HUES64 (cell line): Measurements from ENCODE around the gene SPATA1.

Experiments used
- H3K27ac ChIP-seq: 2 replicates; pipeline ENCODE4 v1.7.0; 2013; ENCODE audit warnings: low read depth, low read length, inconsistent platforms
- H3K27me3 ChIP-seq: 2 replicates; pipeline ENCODE4 v1.6.1; 2013; ENCODE audit warnings: mild to moderate bottlenecking, low read length; ENCODE audit not compliant: insufficient read depth
- H3K36me3 ChIP-seq: 2 replicates; pipeline ENCODE4 v1.6.1; 2013; ENCODE audit warnings: mild to moderate bottlenecking, low read length; ENCODE audit not compliant: insufficient read depth
- H3K4me1 ChIP-seq: 2 replicates; pipeline ENCODE4 v1.6.1; 2013; ENCODE audit warnings: mild to moderate bottlenecking, low read length, moderate library complexity; ENCODE audit not compliant: insufficient read depth
- H3K4me3 ChIP-seq: 2 replicates; pipeline ENCODE4 v1.5.1; 2013; ENCODE audit warnings: mild to moderate bottlenecking, low read length, moderate library complexity
- H3K9ac ChIP-seq: 2 replicates; pipeline ENCODE4 v1.6.1; 2013; ENCODE audit warnings: mild to moderate bottlenecking, low read depth, low read length
- H3K9me3 ChIP-seq: 2 replicates; pipeline ENCODE4 v1.6.1; 2013; ENCODE audit warnings: low read depth, low read length; ENCODE audit not compliant: insufficient read depth
- WGBS: fragments of 150-250, 120-280 bp; methylation state at CpG from one replicate; pipeline ENCODE4 v1.1.7; 2013; ENCODE audit warnings: missing lambda C conversion rate; 5-methylcytosine and 5-hydroxymethylcytosine counted together

SPATA1 gene

DNA sequence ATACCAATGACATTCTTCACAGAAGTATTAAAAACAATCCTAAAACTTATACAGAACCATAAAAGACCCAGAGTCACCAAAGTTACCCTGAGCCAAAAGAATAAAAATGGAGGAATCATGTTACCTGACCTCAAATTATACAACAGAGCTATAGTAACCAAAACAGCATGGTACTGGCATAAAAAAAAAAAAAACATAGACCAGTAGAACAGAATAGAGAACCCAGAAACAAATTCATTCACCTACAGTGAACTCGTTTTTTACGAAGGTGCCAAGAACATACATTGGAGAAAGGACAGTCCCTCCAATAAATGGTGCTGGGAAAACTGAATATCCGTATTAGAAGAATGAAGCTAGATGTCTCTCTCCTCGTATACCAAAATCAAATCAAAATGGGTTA is 2.8 kb downstream of the SPATA1 start:
- H3K9me3 ChIP-seq = peaks cover 6% of the 10 kb centered on the region; the same call in 1 of the 2 replicates
- H3K9ac ChIP-seq = no peak overlapping the region
- H3K27ac ChIP-seq = no peak overlapping the region
- H3K36me3 ChIP-seq = no peaks in the 10 kb centered on the region
- H3K4me1 ChIP-seq = peaks cover 18% of the 10 kb centered on the region
- H3K4me3 ChIP-seq = no peak overlapping the region
- WGBS = 90% methylated on average over 4 of the region's 4 CpGs
- H3K27me3 ChIP-seq = peaks cover 3% of the 10 kb centered on the region; the same call in 1 of the 2 replicates

DNA sequence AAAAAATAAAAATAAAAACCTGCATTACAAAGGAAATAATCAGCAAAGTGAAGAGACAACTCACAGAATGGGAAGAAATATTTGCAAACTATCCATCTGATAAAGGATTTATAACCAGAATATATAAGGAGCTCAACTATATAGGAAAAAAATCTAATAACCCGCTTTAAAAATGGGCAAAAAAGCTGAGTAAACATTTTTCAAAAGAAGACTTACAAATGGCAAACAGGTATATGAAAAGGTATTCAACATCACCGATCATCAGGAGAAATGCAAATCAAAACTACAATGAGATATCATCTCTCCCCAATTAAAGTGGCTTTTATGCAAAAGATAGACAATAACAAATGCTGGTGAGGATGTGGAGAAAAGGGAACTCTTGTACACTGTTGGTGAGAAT is 4.0 kb downstream of the SPATA1 start:
- Histone ChIP-seq H3K27me3 (no peaks in the 10 kb centered on the region), H3K4me3 (no peak overlapping the region), H3K9me3 (peaks cover 6% of the 10 kb centered on the region; the same call in 1 of the 2 replicates), H3K4me1 (peaks cover 8% of the 10 kb centered on the region; the same call in 1 of the 2 replicates), H3K9ac (no peak overlapping the region), H3K36me3 (no peaks in the 10 kb centered on the region), H3K27ac (no peak overlapping the region)
- WGBS = 83% methylated on average over 2 of the region's 2 CpGs

DNA sequence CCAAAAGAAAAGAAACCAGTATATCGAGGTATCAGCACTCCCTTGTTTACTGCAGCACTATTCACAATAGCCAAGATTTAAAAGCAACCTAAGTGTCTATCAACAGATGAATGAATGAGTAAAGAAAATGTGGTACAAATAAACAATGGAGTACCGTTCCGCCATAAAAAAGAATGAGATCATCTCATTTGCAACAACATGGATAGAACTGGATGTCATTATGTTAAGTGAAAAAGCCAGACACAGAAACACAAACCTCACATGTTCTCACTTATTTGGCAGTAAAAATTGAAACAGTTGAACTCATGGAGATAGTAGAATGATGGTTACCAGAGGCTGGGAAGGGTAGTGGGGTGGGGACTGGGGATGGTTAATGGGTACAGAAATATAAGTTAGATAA is 4.5 kb downstream of the SPATA1 start:
- Histone ChIP-seq H3K9ac (no peak overlapping the region), H3K4me3 (no peak overlapping the region), H3K27me3 (no peaks in the 10 kb centered on the region), H3K36me3 (no peaks in the 10 kb centered on the region), H3K9me3 (peaks cover 6% of the 10 kb centered on the region; the same call in 1 of the 2 replicates), H3K4me1 (peaks cover 8% of the 10 kb centered on the region; the same call in 1 of the 2 replicates), H3K27ac (no peak overlapping the region)
- 100% methylated on average over 3 of the region's 3 CpGs for WGBS

GRCh38 chr1:84524590-84524989 is 18.4 kb downstream of the SPATA1 start:
- H3K9me3 ChIP-seq = no peaks in the 10 kb centered on the region
- H3K9ac ChIP-seq = no peak overlapping the region
- H3K27ac ChIP-seq = no peak overlapping the region

GRCh38 chr1:84525779-84526178 is 19.6 kb downstream of the SPATA1 start:
- no peaks in the 10 kb centered on the region for H3K36me3 ChIP-seq
- WGBS = 90% methylated on average over 1 of the region's 1 CpG
- no peak overlapping the region for H3K27ac ChIP-seq
- H3K9me3 ChIP-seq = no peaks in the 10 kb centered on the region
- no peaks in the 10 kb centered on the region for H3K27me3 ChIP-seq
- no peak overlapping the region for H3K4me3 ChIP-seq
- H3K9ac ChIP-seq = no peak overlapping the region
- no peaks in the 10 kb centered on the region for H3K4me1 ChIP-seq

More at GRCh38 chr1:84524590-84524989, 18.4 kb downstream of the SPATA1 start:
- Histone ChIP-seq H3K36me3 (no peaks in the 10 kb centered on the region), H3K4me1 (no peaks in the 10 kb centered on the region), H3K27me3 (no peaks in the 10 kb centered on the region), H3K4me3 (no peak overlapping the region)

DNA sequence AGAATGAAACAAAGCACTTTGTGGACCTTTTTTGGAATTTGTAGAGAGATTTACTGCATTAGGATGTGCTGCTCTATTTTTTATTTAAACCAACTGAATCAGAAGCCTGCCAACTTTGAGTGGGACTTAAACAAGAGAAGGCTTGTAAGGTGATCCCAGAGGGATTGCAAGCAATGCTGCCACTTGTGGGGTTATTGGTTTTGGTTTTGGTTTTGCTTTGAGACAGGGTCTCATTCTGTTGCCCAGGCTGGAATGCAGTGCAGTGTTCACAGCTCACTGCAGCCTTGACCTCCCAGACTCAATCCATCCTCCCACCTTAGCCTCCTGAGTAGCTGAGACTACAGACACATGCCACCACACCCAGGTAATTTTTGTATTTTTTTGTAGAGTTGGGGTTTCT is 32.4 kb downstream of the SPATA1 start:
- Histone ChIP-seq H3K27me3 (no peaks in the 10 kb centered on the region), H3K27ac (no peak overlapping the region), H3K9ac (no peak overlapping the region), H3K4me3 (no peak overlapping the region), H3K4me1 (no peaks in the 10 kb centered on the region), H3K9me3 (no peaks in the 10 kb centered on the region), H3K36me3 (no peaks in the 10 kb centered on the region)

DNA sequence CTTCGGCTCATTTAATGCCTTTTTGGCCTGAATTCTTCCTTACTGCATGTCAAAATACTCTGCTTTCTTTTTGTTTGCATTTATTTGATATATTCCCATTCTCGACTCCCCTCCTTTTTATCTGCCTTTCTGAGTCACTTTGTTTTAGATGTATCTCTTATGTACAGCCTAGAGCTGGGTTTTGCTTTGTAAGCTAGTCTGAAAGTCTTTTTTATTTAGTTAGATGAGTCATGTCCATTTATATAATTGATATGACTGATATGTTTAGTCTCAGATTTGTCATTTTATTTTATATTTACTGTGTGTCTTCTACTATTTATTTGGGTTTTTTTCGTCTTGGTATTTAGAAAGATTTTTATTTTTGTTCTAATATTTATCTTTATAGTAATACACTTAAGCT is 33.8 kb downstream of the SPATA1 start:
- H3K9me3 ChIP-seq = no peaks in the 10 kb centered on the region
- no peak overlapping the region for H3K9ac ChIP-seq
- no peak overlapping the region for H3K27ac ChIP-seq
- WGBS = 83% methylated on average over 1 of the region's 3 CpGs
- no peak overlapping the region for H3K4me3 ChIP-seq
- H3K36me3 ChIP-seq = no peaks in the 10 kb centered on the region
- no peaks in the 10 kb centered on the region for H3K4me1 ChIP-seq
- H3K27me3 ChIP-seq = no peaks in the 10 kb centered on the region

DNA sequence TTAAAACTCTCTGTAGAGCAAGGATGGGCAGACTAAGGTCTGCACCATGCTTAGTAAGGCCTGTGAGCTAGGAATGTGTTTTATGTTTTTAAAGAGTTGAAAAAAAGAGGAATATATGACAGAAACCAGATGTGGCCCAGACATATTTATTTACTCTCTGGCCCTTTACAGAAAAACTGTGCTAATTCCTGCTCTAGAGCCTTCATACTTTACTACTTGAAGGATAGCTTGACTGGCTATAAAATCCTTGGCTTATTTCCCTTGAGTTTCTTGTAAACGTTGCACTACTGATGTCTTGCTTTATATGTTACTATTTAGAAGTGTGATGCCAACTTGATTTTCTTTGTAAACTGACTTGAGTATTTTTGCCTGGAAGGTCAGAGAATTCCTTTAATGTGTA is 34.6 kb downstream of the SPATA1 start:
- H3K9me3 ChIP-seq = no peaks in the 10 kb centered on the region
- no peak overlapping the region for H3K9ac ChIP-seq
- no peaks in the 10 kb centered on the region for H3K36me3 ChIP-seq
- no peak overlapping the region for H3K4me3 ChIP-seq
- H3K4me1 ChIP-seq = no peaks in the 10 kb centered on the region
- H3K27ac ChIP-seq = no peak overlapping the region
- WGBS = 92% methylated on average over 1 of the region's 1 CpG
- H3K27me3 ChIP-seq = no peaks in the 10 kb centered on the region

DNA sequence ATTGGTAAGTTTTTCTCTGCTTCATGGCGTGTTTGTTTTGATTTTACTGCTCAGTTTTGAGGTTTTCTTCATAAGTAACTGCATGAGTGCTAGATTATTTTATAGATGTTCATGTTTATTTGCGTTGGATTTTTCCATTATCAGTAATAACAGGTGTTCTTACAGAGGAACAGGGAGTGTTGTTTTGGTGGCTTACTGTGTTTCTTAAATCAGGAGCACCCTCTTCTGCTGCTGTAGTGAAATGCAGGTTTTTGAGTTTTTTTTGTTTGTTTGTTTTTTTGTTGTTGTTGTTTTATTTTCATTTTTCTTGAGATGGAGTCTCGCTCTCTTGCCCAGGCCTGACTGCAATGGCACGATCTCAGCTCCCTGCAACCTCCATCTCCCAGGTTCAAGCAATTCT is 35.5 kb downstream of the SPATA1 start:
- no peaks in the 10 kb centered on the region for H3K4me1 ChIP-seq
- no peak overlapping the region for H3K9ac ChIP-seq
- H3K36me3 ChIP-seq = no peaks in the 10 kb centered on the region
- H3K9me3 ChIP-seq = no peaks in the 10 kb centered on the region
- H3K4me3 ChIP-seq = no peak overlapping the region
- H3K27me3 ChIP-seq = no peaks in the 10 kb centered on the region
- 76% methylated on average over 4 of the region's 4 CpGs for WGBS
- H3K27ac ChIP-seq = no peak overlapping the region

GRCh38 chr1:84550826-84551225 is 44.6 kb downstream of the SPATA1 start:
- Histone ChIP-seq H3K9me3 (no peaks in the 10 kb centered on the region), H3K4me3 (no peak overlapping the region), H3K36me3 (0 out of 2 replicates have a peak, but pooled peaks cover 2% of the 10 kb centered on the region), H3K27me3 (no peaks in the 10 kb centered on the region), H3K9ac (no peak overlapping the region), H3K4me1 (no peaks in the 10 kb centered on the region), H3K27ac (no peak overlapping the region)
- WGBS = 89% methylated on average over 1 of the region's 2 CpGs

GRCh38 chr1:84569216-84569615 is 63.0 kb downstream of the SPATA1 start:
- Histone ChIP-seq H3K36me3 (0 out of 2 replicates have a peak, but pooled peaks cover 6% of the 10 kb centered on the region), H3K27me3 (no peaks in the 10 kb centered on the region), H3K4me1 (peaks cover 25% of the 10 kb centered on the region), H3K9ac (no peak overlapping the region), H3K4me3 (no peak overlapping the region), H3K9me3 (no peaks in the 10 kb centered on the region), H3K27ac (no peak overlapping the region)

- Histone ChIP-seq H3K9me3 (no peaks in the 10 kb centered on the region), H3K4me3 (no peak overlapping the region), H3K27ac (no peak overlapping the region), H3K36me3 (0 out of 2 replicates have a peak, but pooled peaks cover 6% of the 10 kb centered on the region), H3K9ac (no peak overlapping the region), H3K27me3 (peaks cover 5% of the 10 kb centered on the region; the same call in 1 of the 2 replicates), H3K4me1 (peaks cover 25% of the 10 kb centered on the region)
- 95% methylated on average over 7 of the region's 7 CpGs for WGBS
Measured at GRCh38 chr1:84570436-84571149, 64.4 kb downstream of the SPATA1 start.
